Measurements from ENCODE around the gene PDLIM4.

- no peak for TF ChIP-seq ZFX (IDR thresholded peaks at IDR 0.05)
- no peak for TF ChIP-seq CTCF (conservative IDR thresholded peaks at IDR 0.05)
Measured at GRCh38 chr5:132224716-132225115, 32.8 kb upstream of the PDLIM4 start.
